ENCODE data around the gene TFIP11. TPM values are rescaled to one million over a fixed set of nuclear protein-coding genes. Genes with fewer than 3 reads are reported as not detected.

The TFIP11 gene
- polyA plus RNA-seq (2011; rRNA removed) = 26.8 and 28.8 TPM in 2 replicates
- polyA plus RNA-seq (2012; cell fraction: cytosol; rRNA removed) = 16.2 and 19.4 TPM in 2 replicates
- 37.9 and 40.4 TPM in 2 replicates for polyA plus RNA-seq (2012; cell fraction: nucleus; rRNA removed)
- polyA plus RNA-seq (2017; fragmentation: RNase III; extraction: RNeasy Plus Mini Kit Qiagen cat#74134 plus additional on column Dnase treatment) = 18.5 to 21.1 TPM (median 20.7 TPM) in 3 replicates
- 35.0 and 35.2 TPM in 2 replicates for polyA minus RNA-seq (2011; rRNA and poly(A)+ RNA removed)

GRCh38 chr22:26512149-26512793 is at the start of gene TFIP11:
Gene TFIP11, minus strand, starts transcription at chr22:26512473. Its CDS starts 2,201 bp downstream, at chr22:26510272.
- 3% methylated on average over 9 of the region's 40 CpGs for WGBS (ENCODE audit: missing lambda C conversion rate)
- Histone ChIP-seq H3K4me1 (peaks cover 14% of the 10 kb centered on the region; the same call in 2 of the 3 replicates), H3K4me2 (peak within 1 kb of the TSS; percentile 96), H3K4me3 (peak within 1 kb of the TSS; percentile 88), H3K27ac (peak within 1 kb of the TSS; percentile 89 to 94), H3K9me3 (no peaks in the 10 kb centered on the region)
- FAIRE-seq (no peak), ATAC-seq (peak; percentile 100), DNase-seq (ENCODE audit: low read depth in 1 of 2, low spot score in 1 of 2) (peak; percentile 88 to 89)
- TF ChIP-seq HOXA7 (CRISPR knock-in tag; IDR thresholded peaks at IDR 0.05) (no peak), PHF8 (IDR thresholded peaks at IDR 0.05; ENCODE audit: borderline replicate concordance, low read depth) (peak; percentile 68; the same call in 1 of the 2 replicates), ZNF302 (CRISPR knock-in tag; IDR thresholded peaks at IDR 0.05) (no peak), REST (IDR thresholded peaks at IDR 0.05) (peak; percentile 50), MAX (IDR thresholded peaks at IDR 0.05) (peak; percentile 88), JUN (IDR thresholded peaks at IDR 0.05) (peak; percentile 28 to 76; a peak in 3 of 5 replicates), CHD2 (IDR thresholded peaks at IDR 0.05; ENCODE audit: low read length, partially characterized antibody) (peak; percentile 64), POLR2A (IDR thresholded peaks at IDR 0.05; ENCODE audit: low read length) (peak; percentile 76), GATA3 (IDR thresholded peaks at IDR 0.05; ENCODE audit: borderline replicate concordance) (peak; percentile 33; the same call in 1 of the 2 replicates), RCOR1 (IDR thresholded peaks at IDR 0.05; ENCODE audit: low read depth, low read length) (no peak)
- TF ChIP-seq, protein P1, sequence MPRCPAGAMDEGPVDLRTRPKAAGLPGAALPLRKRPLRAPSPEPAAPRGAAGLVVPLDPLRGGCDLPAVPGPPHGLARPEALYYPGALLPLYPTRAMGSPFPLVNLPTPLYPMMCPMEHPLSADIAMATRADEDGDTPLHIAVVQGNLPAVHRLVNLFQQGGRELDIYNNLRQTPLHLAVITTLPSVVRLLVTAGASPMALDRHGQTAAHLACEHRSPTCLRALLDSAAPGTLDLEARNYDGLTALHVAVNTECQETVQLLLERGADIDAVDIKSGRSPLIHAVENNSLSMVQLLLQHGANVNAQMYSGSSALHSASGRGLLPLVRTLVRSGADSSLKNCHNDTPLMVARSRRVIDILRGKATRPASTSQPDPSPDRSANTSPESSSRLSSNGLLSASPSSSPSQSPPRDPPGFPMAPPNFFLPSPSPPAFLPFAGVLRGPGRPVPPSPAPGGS (IDR thresholded peaks at IDR 0.05) = 0 out of 3 replicates have a peak, but pooled peaks have one; percentile 40
- ChIA-PET POLR2A (interaction anchor here (0.8 to 1.3 kb wide), 3 partner anchors 9 to 28 kb away, joined by 3 to 8 read pairs (median 3); partner anchors contain the start of genes HPS4 and SRRD), CTCF (interaction anchor here (1.1 kb wide), 1 partner anchor 10 kb away, joined by 4 read pairs; no protein-coding TSS in a partner anchor)

GRCh38 chr22:26561756-26562417 is 49.6 kb upstream of the TFIP11 start:
- Histone ChIP-seq H3K27ac (no peak overlapping the region), H3K4me1 (no peaks in the 10 kb centered on the region), H3K4me3 (no peak overlapping the region), H3K4me2 (no peak overlapping the region), H3K9me3 (no peaks in the 10 kb centered on the region)
- DNase-seq (ENCODE audit: low read depth in 1 of 2, low spot score in 1 of 2) = no peak
- ChIA-PET CTCF (no interaction called here), POLR2A (no interaction called here)
- ATAC-seq = no peak
- TF ChIP-seq, protein P1 (IDR thresholded peaks at IDR 0.05) = no peak
- TF ChIP-seq ZSCAN20 (CRISPR knock-in tag; IDR thresholded peaks at IDR 0.05) (no peak), CBX2 (IDR thresholded peaks at IDR 0.05; ENCODE audit: borderline replicate concordance, low read depth) (no peak), ZFP36 (IDR thresholded peaks at IDR 0.05; ENCODE audit: borderline replicate concordance, partially characterized antibody) (peak; percentile 27), RARB (CRISPR knock-in tag; IDR thresholded peaks at IDR 0.05) (no peak)
- FAIRE-seq = no peak
- WGBS (ENCODE audit: missing lambda C conversion rate) = 65% methylated on average over 5 of the region's 9 CpGs

Measured in A549 (cell line).